ENCODE results near the gene MAPKBP1.
A peak's percentile ranks its signal among the peaks of the same experiment; 100 is the strongest.

Gene MAPKBP1

GRCh38 chr15:41806291-41807181 is 32.3 kb downstream of the MAPKBP1 start:
- DNase-seq = no peak

GRCh38 chr15:41809121-41809520 is 34.8 kb downstream of the MAPKBP1 start:
- no peak for DNase-seq

GRCh38 chr15:41809526-41810220 is 35.4 kb downstream of the MAPKBP1 start:
- no peak for DNase-seq

- DNase-seq = no peak
Observed at GRCh38 chr15:41810651-41811431, 36.6 kb downstream of the MAPKBP1 start.

- peak; percentile 45 for DNase-seq
Observed at GRCh38 chr15:41811432-41812195, 37.3 kb downstream of the MAPKBP1 start.

GRCh38 chr15:41812820-41813375 is 38.6 kb downstream of the MAPKBP1 start:
- no peak for DNase-seq

- DNase-seq = no peak
Observed at GRCh38 chr15:41813426-41813825, 39.1 kb downstream of the MAPKBP1 start.

GRCh38 chr15:41814534-41814933 is 40.2 kb downstream of the MAPKBP1 start:
- DNase-seq = no peak

- DNase-seq = no peak
Observed at GRCh38 chr15:41816788-41817187, 42.5 kb downstream of the MAPKBP1 start.

GRCh38 chr15:41817327-41817726 is 43.0 kb downstream of the MAPKBP1 start:
- no peak for DNase-seq

GRCh38 chr15:41817781-41818180 is 43.5 kb downstream of the MAPKBP1 start:
- DNase-seq = no peak

GRCh38 chr15:41819455-41820050 is 45.3 kb downstream of the MAPKBP1 start:
- no peak for DNase-seq

GRCh38 chr15:41820791-41821423 is 46.6 kb downstream of the MAPKBP1 start:
- no peak for DNase-seq

GRCh38 chr15:41821831-41822230 is 47.5 kb downstream of the MAPKBP1 start:
- no peak for DNase-seq

- no peak for DNase-seq
Observed at GRCh38 chr15:41822471-41822870, 48.2 kb downstream of the MAPKBP1 start.

GRCh38 chr15:41822957-41823356 is 48.7 kb downstream of the MAPKBP1 start:
- DNase-seq = no peak

GRCh38 chr15:41823502-41823901 is 49.2 kb downstream of the MAPKBP1 start:
- no peak for DNase-seq

- no peak for DNase-seq
Observed at GRCh38 chr15:41824062-41824745, 49.9 kb downstream of the MAPKBP1 start.

GRCh38 chr15:41825145-41825544 is 50.9 kb downstream of the MAPKBP1 start:
- no peak for DNase-seq

All from stimulated activated naive CD4-positive, alpha-beta T cell treated with Interleukin-2 at 50 U/mL for 16 hours (primary cell).